Measurements from ENCODE around the gene ZBTB7A.

DNA sequence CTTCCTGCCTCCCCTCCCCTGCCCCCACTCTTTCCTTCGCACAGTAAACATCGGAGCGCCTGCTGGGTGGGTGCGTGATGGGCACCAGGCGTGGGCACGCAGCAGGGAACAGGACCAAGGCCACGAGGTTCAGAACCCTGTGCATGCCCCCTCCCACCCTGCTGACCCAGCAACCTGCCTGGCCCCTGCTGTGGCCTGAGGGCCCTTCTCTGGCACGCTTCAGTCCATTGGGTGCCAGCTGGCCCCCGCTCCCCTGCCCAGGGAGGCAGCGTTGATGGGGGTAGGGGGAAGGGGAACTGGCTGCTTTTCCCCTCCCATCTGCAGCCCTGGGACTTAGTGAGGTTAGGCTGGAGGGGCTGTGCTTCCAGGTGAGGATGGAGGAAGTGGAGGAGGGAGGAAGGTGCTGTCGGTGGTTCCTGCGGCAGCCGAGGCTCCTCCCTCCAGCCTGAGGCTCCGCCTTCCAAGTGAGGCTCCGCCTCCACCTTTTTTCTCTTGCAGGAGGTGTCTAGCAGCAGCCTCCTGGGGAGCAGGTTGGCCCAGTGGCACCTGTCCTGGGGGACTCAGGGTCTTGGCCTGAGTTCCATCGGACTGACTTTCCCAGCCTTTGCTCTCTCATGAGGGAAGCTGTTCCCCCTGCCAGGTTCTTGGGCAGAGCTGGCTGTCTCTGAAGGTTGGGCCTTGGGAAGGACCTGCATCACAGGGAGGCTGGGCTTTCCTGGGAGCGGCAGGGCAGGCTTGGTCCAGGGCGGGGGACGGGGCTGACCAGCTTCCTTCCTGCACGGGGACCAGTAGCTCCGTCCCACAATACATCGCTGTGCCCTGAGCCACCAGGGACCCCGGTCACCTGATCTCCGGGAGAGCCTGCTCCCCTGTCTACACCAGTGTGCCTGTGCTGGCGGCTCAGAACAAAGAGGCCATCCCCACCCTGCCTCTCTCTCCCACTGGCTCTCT is 51.9 kb downstream of the ZBTB7A start:
- TF ChIP-seq ATF1 (CRISPR knock-in tag; IDR thresholded peaks at IDR 0.05): no peak
- peak; percentile 73; the same call in 1 of the 2 replicates for TF ChIP-seq ZNF263 (CRISPR knock-in tag; IDR thresholded peaks at IDR 0.05; ENCODE audit: low read depth)
- TF ChIP-seq, protein P1, sequence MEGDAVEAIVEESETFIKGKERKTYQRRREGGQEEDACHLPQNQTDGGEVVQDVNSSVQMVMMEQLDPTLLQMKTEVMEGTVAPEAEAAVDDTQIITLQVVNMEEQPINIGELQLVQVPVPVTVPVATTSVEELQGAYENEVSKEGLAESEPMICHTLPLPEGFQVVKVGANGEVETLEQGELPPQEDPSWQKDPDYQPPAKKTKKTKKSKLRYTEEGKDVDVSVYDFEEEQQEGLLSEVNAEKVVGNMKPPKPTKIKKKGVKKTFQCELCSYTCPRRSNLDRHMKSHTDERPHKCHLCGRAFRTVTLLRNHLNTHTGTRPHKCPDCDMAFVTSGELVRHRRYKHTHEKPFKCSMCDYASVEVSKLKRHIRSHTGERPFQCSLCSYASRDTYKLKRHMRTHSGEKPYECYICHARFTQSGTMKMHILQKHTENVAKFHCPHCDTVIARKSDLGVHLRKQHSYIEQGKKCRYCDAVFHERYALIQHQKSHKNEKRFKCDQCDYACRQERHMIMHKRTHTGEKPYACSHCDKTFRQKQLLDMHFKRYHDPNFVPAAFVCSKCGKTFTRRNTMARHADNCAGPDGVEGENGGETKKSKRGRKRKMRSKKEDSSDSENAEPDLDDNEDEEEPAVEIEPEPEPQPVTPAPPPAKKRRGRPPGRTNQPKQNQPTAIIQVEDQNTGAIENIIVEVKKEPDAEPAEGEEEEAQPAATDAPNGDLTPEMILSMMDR (IDR thresholded peaks at IDR 0.05): no peak
- TF ChIP-seq RELA (CRISPR knock-in tag; IDR thresholded peaks at IDR 0.05; ENCODE audit: borderline replicate concordance): no peak
- no peak for TF ChIP-seq NR3C1 (CRISPR knock-in tag; conservative IDR thresholded peaks at IDR 0.05; ENCODE audit: low read depth)
- no peak for TF ChIP-seq EMX1 (CRISPR knock-in tag; IDR thresholded peaks at IDR 0.05)
- TF ChIP-seq ETV6 (CRISPR knock-in tag; IDR thresholded peaks at IDR 0.05): no peak
- TF ChIP-seq SP1 (CRISPR knock-in tag; conservative IDR thresholded peaks at IDR 0.05): no peak
- no peak for TF ChIP-seq ZNF121 (CRISPR knock-in tag; IDR thresholded peaks at IDR 0.05)
- TF ChIP-seq JUN (CRISPR knock-in tag; IDR thresholded peaks at IDR 0.05): no peak
- no peak for TF ChIP-seq TEAD4 (CRISPR knock-in tag; IDR thresholded peaks at IDR 0.05)
- no peak for TF ChIP-seq NFYB (CRISPR knock-in tag; conservative IDR thresholded peaks at IDR 0.05; ENCODE audit: low read depth)
